GM21515 (cell line): Measurements from ENCODE around the gene NCKAP1.
"Not testable (repeated sequence)": the region's sequence is repeated elsewhere in the genome, so short reads cannot be mapped to it uniquely, and the experiment has no call there.

Experiments
- ATAC-seq: cut with Tn5 transposase; IDR thresholded peaks from one replicate; pipeline ENCODE4 v1.9.1; 2021; ENCODE audit not compliant: unreplicated experiment

Gene NCKAP1

DNA sequence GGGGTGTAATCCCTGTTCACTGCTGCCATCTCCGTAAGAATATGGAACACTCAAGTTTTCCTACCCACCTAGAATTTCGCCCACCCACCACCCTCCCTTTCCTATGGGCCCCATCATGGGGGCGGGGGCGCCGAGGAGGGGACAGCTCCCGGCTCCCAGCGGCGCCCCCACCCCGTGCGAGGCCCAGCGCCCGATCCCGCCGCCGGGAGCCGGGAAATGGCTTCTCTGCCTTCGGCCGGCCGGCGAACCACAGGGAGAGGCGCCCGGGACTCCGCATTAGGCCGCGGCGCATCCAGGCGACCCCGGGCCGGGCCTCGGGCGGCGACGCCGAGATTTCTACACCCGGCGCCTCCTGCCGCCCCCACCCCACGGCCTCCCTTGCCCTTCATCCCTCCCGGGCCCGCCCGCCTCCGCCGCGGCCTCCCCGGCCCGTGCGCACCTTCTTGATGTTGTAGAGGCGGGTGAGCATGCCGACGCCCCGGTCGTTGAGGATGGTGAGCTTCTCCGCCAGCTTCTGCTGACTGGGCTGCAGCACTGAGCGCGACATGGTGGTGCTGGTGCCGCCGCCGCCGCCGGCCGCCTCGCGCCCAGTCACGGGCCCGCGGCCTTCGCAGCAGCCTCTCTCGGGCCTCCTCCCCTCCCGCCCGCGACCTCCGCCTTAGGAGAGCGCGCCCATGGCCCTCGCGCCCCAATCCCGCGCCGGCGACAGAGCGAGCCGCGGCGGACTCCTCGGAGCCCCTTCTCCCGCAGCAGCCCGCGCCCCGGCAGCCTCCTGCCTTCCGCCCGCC, 510 bp downstream of the NCKAP1 start:
- peak; percentile 41 for ATAC-seq

DNA sequence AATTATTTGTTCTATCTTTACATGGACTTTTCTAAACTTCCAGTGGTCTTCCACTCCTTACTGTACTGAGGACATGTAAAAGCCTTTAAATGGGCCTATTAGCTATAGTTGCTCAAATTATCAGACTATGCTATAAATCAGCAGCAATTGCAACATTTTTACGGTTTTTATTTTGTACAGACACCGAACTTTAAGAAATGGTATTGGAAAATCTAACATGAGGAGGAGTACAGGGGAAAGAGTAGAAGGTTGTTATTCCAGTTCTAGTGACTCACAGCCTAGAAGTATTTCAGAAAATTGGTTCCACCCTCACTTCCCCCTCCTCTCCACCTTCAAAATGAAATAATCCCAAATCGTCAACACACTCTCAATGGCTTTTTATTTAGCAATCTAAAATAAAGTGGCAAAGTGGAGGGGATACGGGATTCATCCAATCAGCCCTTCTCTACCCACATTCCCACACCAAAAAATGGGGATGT, 1.1 kb downstream of the NCKAP1 start:
- ATAC-seq = no peak

DNA sequence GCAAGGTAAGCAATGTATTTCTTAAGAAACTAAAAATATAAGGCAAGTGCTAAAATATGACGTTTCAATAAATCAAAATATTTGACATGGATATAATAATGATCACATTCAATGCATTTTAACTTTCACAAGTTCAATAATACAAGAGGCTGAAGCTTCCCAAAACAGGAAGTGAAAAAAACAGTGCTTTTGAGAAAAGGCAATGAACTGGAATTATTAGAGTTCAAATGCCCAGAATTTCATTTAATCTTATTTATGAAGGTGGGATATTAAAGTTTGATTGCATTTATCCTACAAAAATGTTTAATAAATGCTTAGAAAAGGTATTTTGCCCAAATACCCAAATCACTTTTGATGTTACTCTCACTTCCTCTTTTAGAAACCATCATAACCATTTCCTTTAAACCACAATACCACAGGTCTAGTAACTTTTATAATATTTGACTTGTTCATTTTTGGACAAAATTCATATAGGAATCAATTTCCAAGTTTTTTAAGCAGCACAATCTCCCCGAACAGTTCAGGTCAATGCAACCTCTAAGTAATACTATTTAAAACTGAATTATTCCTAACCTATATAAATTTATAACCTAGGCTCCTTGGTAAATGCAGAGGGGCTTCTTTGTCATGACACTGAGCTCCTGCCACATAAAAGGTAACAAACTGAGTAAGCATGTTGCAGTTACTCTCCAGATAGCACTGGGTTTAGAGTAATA, 2.1 kb downstream of the NCKAP1 start:
- ATAC-seq = peak; percentile 59

DNA sequence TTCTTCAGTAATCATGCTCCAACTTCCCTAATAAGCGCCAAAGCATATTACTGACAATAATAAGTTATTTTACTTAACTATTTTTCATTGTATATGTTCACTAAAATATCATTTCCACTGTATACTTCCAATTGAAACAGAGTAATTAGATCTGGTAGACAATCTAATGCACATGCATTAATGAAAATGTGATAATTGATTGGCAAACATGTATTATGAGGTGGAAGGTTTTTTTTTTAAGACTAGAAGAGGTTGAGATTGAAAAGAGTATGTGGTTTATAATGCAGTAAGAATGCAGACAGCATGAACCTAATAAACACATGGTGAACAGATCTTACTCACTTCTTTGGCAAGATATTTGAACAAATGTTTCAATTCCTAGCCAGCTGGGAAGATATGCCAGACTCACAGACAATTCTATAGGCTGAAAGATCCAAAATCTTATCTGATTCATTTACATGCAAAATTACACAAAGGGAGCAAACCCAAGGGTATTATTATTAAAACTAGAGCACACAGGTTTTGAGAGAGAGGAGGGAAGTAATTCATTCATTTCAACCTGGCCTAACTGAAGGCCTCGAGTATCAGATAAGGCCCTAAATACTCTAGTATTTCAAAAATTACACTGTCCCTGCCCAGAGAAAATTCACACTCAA, 2.8 kb downstream of the NCKAP1 start:
- no peak for ATAC-seq

DNA sequence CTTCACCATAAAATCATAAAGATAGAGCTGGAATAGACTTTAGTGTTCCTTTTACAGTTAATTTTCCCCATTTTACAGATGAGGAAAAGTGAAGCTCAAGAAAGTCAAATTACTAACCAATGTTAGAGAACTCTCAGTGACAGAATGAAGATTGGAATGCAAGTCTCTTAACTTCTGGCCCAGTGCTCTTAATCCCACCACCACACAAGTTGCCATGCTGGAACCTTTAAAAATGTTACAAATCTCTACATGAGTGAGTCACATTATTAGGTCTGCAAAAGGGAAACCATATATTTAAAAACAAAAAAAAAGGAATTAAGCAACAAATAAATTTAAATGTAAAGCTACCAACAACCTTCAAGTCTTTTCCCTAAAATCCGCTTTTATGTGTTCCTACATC, 3.5 kb downstream of the NCKAP1 start:
- ATAC-seq = no peak

- no peak for ATAC-seq
Measured at GRCh38 chr2:183033951-183034350, 4.3 kb downstream of the NCKAP1 start.

GRCh38 chr2:183031911-183032794, 6.1 kb downstream of the NCKAP1 start:
- no peak for ATAC-seq

GRCh38 chr2:183029219-183029618, 9.0 kb downstream of the NCKAP1 start:
- no peak for ATAC-seq

GRCh38 chr2:183028108-183028507, 10.1 kb downstream of the NCKAP1 start:
- no peak for ATAC-seq

DNA sequence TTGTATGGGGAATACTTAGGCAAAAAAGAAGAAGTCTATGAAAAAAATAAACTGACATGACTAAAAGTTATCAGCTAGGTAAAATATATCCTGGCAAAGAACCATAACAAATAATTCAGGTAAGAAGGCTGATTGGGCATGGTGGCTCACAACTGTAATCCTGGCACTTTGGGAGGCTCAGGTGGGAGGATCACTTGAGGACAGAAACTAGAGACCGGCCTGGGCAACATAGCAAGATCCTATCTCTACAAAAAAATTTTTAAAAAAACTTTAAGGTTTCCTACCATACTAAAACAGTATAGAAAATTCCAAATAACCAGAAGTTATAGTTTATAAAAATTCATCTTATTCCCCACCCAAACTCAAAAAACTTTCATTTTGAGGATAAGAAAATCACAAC, 10.8 kb downstream of the NCKAP1 start:
- ATAC-seq = no peak

GRCh38 chr2:183026424-183026823, 11.8 kb downstream of the NCKAP1 start:
- ATAC-seq = no peak

- no peak for ATAC-seq
Measured at GRCh38 chr2:183025993-183026392, 12.3 kb downstream of the NCKAP1 start.

GRCh38 chr2:183024339-183025095, 13.7 kb downstream of the NCKAP1 start:
- ATAC-seq = no peak

GRCh38 chr2:183022711-183023110, 15.5 kb downstream of the NCKAP1 start:
- no peak for ATAC-seq

DNA sequence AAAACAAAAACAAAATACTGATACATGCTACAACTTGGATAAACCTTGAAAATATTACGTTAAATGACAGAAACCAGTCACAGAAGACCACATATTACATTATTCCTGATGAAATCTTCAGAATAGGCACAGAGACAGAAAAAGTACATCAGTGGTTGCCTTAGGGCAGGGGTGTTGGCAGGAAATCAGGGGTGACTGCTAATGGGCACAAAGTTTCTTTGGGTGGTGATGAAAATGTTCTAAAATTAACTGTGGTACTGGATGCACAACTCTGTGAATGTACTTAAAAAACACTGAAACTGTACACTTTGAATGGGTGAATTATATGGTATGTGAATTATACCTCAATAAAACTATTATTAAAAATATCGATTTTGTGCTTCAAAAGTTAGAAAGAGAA, 16.6 kb downstream of the NCKAP1 start:
- ATAC-seq = no peak

DNA sequence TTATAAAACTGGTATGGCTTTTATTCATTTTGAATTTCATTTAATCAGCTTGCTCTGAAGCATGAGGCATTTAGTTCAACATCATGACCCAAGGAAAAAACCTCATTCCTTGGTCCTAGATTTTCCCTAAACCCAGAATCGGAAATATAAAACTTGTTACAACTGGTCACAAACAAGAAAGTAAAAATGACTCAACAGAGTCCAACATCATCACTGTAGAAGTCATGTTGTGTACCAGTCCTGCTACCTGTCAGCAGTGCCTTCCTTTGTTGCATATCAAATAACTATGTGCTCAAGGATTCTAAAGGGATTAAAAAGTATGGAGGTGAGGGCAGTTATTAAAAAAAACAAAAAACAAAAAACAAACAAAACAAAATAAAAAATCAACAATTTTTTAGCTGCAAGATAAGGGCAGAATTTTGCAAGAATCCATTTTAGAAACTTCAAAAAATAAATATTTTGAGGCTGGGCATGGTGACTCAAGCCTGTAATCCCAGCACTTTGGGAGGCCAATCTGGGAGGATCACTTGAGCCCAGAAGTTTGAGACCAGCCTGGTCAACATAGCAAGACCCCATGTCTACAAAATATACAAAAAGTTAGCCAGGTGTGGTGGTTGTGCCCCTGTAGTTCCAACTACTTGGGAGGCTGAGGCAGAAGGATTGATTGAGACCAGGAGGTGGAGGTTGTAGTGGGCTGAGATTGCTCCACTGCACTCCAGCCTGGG, 18.4 kb downstream of the NCKAP1 start:
- no peak for ATAC-seq

GRCh38 chr2:183017845-183018244, 20.4 kb downstream of the NCKAP1 start:
- not testable (repeated sequence) for ATAC-seq

DNA sequence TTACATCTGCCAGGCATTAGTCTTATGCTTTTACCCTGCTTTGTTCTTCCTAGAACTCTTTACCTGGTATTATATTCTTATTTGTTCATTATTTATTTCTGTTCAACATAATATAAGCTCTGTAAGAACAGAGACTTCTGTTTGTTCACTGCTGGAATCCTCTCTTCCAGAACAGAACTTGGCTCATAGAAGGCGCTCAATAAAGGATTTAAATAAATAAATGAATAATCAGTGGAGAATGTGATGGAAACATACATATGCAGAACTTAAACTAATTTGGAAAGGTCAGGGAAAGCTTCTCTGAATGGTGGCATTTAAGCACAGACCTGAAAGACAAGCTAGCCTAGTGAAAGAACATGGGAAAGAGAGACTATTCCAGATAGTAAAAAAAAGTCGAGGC, 24.3 kb downstream of the NCKAP1 start:
- no peak for ATAC-seq

GRCh38 chr2:183011743-183012142, 26.5 kb downstream of the NCKAP1 start:
- no peak for ATAC-seq
